HFFc6 (cell line): ENCODE measurements around the gene HHIPL2. TPM values are rescaled to one million over a fixed set of nuclear protein-coding genes. Genes with fewer than 3 reads are reported as not detected.

Experiments used
- total RNA-seq, 6 experiments: library from RNA; stranded (reverse); fragmentation: NEBNext Ultra II Directional; extraction: Animal tissue kit (Norgen Biotek cat#: 25700); gene quantifications; 2 replicates in 1 of 6; 3 replicates in 5 of 6; pipeline ENCODE4 v1.2.3, GENCODE V29; 2021

HHIPL2 gene
- total RNA-seq, 6 experiments from 2014 or later = 0.07 to 0.45 (median 0.31) TPM; not detected in 3

Other genes starting within 250 kb of the HHIPL2 start
- gene TAF1A, start 41.8 kb upstream of the HHIPL2 start, total RNA-seq = 1 to 10 TPM; 5.3 to 7.1 (median 5.9) TPM
- 10 to 100 TPM; 55.6 to 68.3 (median 62.1) TPM for gene MIA3, start 70.0 kb upstream of the HHIPL2 start, total RNA-seq
- 100 to 1,000 TPM in 4 of 6 experiments, 10 to 100 TPM in 2; 87.1 to 112 (median 103) TPM for gene AIDA, start 164.4 kb upstream of the HHIPL2 start, total RNA-seq
- 10 to 100 TPM; 61.0 to 71.0 (median 67.6) TPM for gene BROX, start 164.5 kb upstream of the HHIPL2 start, total RNA-seq
- gene FAM177B, start 189.1 kb upstream of the HHIPL2 start, total RNA-seq = not detected